SK-N-SH (cell line): Measurements from ENCODE around the gene CLEC11A. TPM values are rescaled to one million over a fixed set of nuclear protein-coding genes. Genes with fewer than 3 reads are reported as not detected.
A peak's percentile ranks its signal among the peaks of the same experiment; 100 is the strongest.

Source experiments
- CTCF ChIA-PET: fragments of 300-600, 350-600 bp; formaldehyde crosslinking; extraction: SDS; loops from one replicate; lab custom pipeline; 2021; lab: Yijun Ruan, JAX
- POLR2A ChIA-PET: fragments of 350-600 bp; sonication (Branson Sonifier 250); formaldehyde crosslinking; extraction: SDS; loops from one replicate; lab custom pipeline; 2020; ENCODE audit warnings: antibody characterized with exemption, inconsistent platforms; lab: Yijun Ruan, JAX
- DNase-seq: peaks from one replicate; pipeline ENCODE4 v3.0.0; 2012
- H2AFZ ChIP-seq: fragments of 200-600 bp; sonication (generic); 2 replicates; pipeline ENCODE4 v1.8.1; 2016; ENCODE audit warnings: antibody characterized with exemption, mild to moderate bottlenecking, low read depth
- H3F3A ChIP-seq: fragments of 200-600 bp; sonication (generic); replicated peaks from 2 replicates; pipeline ENCODE3; 2016; ENCODE audit warnings: antibody characterized with exemption, mild to moderate bottlenecking; ENCODE audit not compliant: insufficient read depth
- H3K27ac ChIP-seq, 2 experiments: fragments of 200-500 bp in 1 of 2; fragments of 200-600 bp in 1 of 2; sonication (Bioruptor generic) in 1 of 2; sonication (generic), shearing (Covaris generic) in 1 of 2; 2 replicates each; pipeline versions ENCODE4 v1.5.1 to v1.6.1; 2014 to 2016; ENCODE audit warnings: low read depth in 2 of 2, inconsistent platforms in 1 of 2, low read length in 1 of 2, mild to moderate bottlenecking in 1 of 2, mixed read lengths in 1 of 2
- H3K27me3 ChIP-seq: fragments of 200-600 bp; sonication (generic), shearing (Covaris generic); 2 replicates; pipeline ENCODE4 v1.6.1; 2016; ENCODE audit warnings: mixed run types; ENCODE audit not compliant: insufficient read depth
- H3K36me3 ChIP-seq, 2 experiments: fragments of 200-500 bp in 1 of 2; fragments of 200-600 bp in 1 of 2; sonication (Bioruptor generic) in 1 of 2; sonication (generic) in 1 of 2; replicated peaks in 1 of 2; 2 replicates each; pipeline versions ENCODE3 to v1.5.1; 2014 to 2016; ENCODE audit warnings: low read length in 1 of 2, mild to moderate bottlenecking in 1 of 2; ENCODE audit not compliant: insufficient read depth in 2 of 2, control insufficient read depth in 1 of 2
- H3K4me1 ChIP-seq, 2 experiments: fragments of 200-500 bp in 1 of 2; fragments of 200-600 bp in 1 of 2; sonication (Bioruptor generic) in 1 of 2; sonication (generic), shearing (Covaris generic) in 1 of 2; 2 replicates each; pipeline versions ENCODE4 v1.5.1 to v1.6.1; 2014 to 2016; ENCODE audit warnings: low read depth in 1 of 2, low read length in 1 of 2, mixed run types in 1 of 2; ENCODE audit not compliant: insufficient read depth in 2 of 2, control insufficient read depth in 1 of 2
- H3K4me2 ChIP-seq: fragments of 200-600 bp; sonication (generic), shearing (Covaris generic); 2 replicates; pipeline ENCODE4 v1.6.1; 2017; ENCODE audit warnings: mixed run types
- H3K4me3 ChIP-seq, 2 experiments: fragments of 200-500 bp in 1 of 2; fragments of 200-600 bp in 1 of 2; sonication (Bioruptor generic) in 1 of 2; sonication (generic), shearing (Covaris generic) in 1 of 2; 2 replicates each; pipeline versions ENCODE4 v1.5.1 to v1.8.1; 2014 to 2016; ENCODE audit warnings: low read depth in 2 of 2, inconsistent platforms in 1 of 2, low read length in 1 of 2, mild to moderate bottlenecking in 1 of 2, mixed read lengths in 1 of 2, moderate library complexity in 1 of 2
- H3K79me2 ChIP-seq: fragments of 200-600 bp; sonication (generic); 2 replicates; pipeline ENCODE4 v1.8.1; 2017; ENCODE audit warnings: mild to moderate bottlenecking; ENCODE audit not compliant: insufficient read depth
- H3K9ac ChIP-seq: fragments of 200-600 bp; sonication (generic); 2 replicates; pipeline ENCODE4 v1.6.1; 2017; ENCODE audit warnings: mixed run types
- H3K9me2 ChIP-seq: fragments of 200-600 bp; sonication (generic); 2 replicates; pipeline ENCODE4 v1.6.1; 2017; ENCODE audit warnings: mixed run types
- H3K9me3 ChIP-seq: fragments of 200-600 bp; sonication (generic); 2 replicates; pipeline ENCODE4 v1.6.1; 2017; ENCODE audit warnings: mixed run types, mild to moderate bottlenecking, moderate library complexity
- H4K20me1 ChIP-seq: fragments of 200-600 bp; sonication (generic); 2 replicates; pipeline ENCODE4 v1.6.1; 2017; ENCODE audit warnings: mild to moderate bottlenecking, mixed run types; ENCODE audit not compliant: insufficient read depth
- CHD2 ChIP-seq: fragments of 150-350 bp; IDR thresholded peaks from 2 replicates; pipeline ENCODE4 v1.6.1; 2018; ENCODE audit warnings: low read length; ENCODE audit not compliant: partially characterized antibody
- JUND ChIP-seq: IDR thresholded peaks from 2 replicates; pipeline ENCODE4 v1.4.0; 2012
- MXI1 ChIP-seq: IDR thresholded peaks from 2 replicates; pipeline ENCODE4 v1.6.1; 2012; ENCODE audit warnings: mild to moderate bottlenecking, low read depth, low read length, improper control_type of control experiment
- POLR2AphosphoS5 ChIP-seq: IDR thresholded peaks from 2 replicates; pipeline ENCODE4 v1.6.1; 2012; ENCODE audit warnings: low read depth, low read length
- RXRA ChIP-seq: IDR thresholded peaks from 2 replicates; pipeline ENCODE4 v1.4.0; 2012; ENCODE audit warnings: low read depth, mild to moderate bottlenecking, borderline replicate concordance
- TEAD4 ChIP-seq: IDR thresholded peaks from 2 replicates; pipeline ENCODE4 v1.4.0; 2012; ENCODE audit warnings: mild to moderate bottlenecking, borderline replicate concordance; ENCODE audit not compliant: insufficient read depth
- WGBS: methylation state at CpG from one replicate; pipeline ENCODE4 v1.1.6; 2017; ENCODE audit warnings: low lambda C conversion rate; 5-methylcytosine and 5-hydroxymethylcytosine counted together
- polyA plus RNA-seq, 3 experiments: library from polyadenylated mRNA; depleted of rRNA; stranded (reverse); fragments of >200 nt; gene quantifications; 2 replicates each; pipeline ENCODE4 v1.2.3, GENCODE V29; 2012
- TF ChIP-seq, protein P1 (sequence below): IDR thresholded peaks from 2 replicates; pipeline ENCODE4 v1.4.0; 2012; ENCODE audit warnings: low read depth, borderline replicate concordance
- TF ChIP-seq, protein P2 (sequence below): fragments of 150-350 bp; IDR thresholded peaks from 2 replicates; pipeline ENCODE4 v1.6.1; 2017; ENCODE audit warnings: antibody characterized with exemption, low read length, low read depth, borderline replicate concordance

Gene CLEC11A
- polyA plus RNA-seq, 1 of the 3 experiments (the other 2 are of a cell fraction), result 4.4 TPM

DNA sequence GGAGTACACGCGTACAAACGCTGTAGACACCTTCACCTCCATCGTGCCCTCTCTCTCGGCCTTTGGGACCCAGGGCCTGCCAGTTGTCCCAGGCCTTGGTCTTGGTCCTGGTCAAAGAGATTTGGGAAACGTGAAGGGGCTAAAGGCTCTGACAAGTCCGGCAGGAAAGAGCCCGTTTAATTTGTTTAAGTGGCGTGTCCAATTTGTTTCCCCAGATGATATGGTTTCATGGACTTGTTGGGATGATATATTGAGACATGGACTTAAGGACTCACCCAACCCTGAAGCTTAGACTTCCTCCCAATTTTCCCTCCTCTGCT is 2.7 kb downstream of the CLEC11A start:
- Histone ChIP-seq H3K4me3 (peak overlapping the region; percentile 57 to 83), H3K27ac (no peak overlapping the region; a peak in 1 of 4 replicates), H3K4me2 (peak overlapping the region; percentile 99), H4K20me1 (no peaks in the 10 kb centered on the region), H3K9ac (peak overlapping the region; percentile 88), H3K27me3 (no peaks in the 10 kb centered on the region), H3K9me3 (no peaks in the 10 kb centered on the region), H3K9me2 (no peaks in the 10 kb centered on the region), H3K4me1 (peaks cover 0 to 21% of the 10 kb centered on the region in 2 experiments; a peak in 2 of 4 replicates), H3K36me3 (no peaks in the 10 kb centered on the region), H2AFZ (no peak overlapping the region), H3F3A (peaks cover 3% of the 10 kb centered on the region), H3K79me2 (peaks cover 13% of the 10 kb centered on the region)
- no peak for TF ChIP-seq MXI1
- TF ChIP-seq RXRA, result no peak
- TF ChIP-seq POLR2AphosphoS5, result no peak
- TF ChIP-seq, protein P1, sequence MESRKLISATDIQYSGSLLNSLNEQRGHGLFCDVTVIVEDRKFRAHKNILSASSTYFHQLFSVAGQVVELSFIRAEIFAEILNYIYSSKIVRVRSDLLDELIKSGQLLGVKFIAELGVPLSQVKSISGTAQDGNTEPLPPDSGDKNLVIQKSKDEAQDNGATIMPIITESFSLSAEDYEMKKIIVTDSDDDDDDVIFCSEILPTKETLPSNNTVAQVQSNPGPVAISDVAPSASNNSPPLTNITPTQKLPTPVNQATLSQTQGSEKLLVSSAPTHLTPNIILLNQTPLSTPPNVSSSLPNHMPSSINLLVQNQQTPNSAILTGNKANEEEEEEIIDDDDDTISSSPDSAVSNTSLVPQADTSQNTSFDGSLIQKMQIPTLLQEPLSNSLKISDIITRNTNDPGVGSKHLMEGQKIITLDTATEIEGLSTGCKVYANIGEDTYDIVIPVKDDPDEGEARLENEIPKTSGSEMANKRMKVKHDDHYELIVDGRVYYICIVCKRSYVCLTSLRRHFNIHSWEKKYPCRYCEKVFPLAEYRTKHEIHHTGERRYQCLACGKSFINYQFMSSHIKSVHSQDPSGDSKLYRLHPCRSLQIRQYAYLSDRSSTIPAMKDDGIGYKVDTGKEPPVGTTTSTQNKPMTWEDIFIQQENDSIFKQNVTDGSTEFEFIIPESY, result no peak
- TF ChIP-seq CHD2, result no peak
- TF ChIP-seq TEAD4, result no peak
- TF ChIP-seq JUND, result no peak
- POLR2A ChIA-PET, result no interaction called here
- CTCF ChIA-PET, result interaction anchor here (4.4 to 6.4 kb wide), 2 partner anchors 21 to 55 kb away, joined by 40 to 113 read pairs; no protein-coding TSS in a partner anchor
- DNase-seq, result no peak
- 53% methylated on average over 9 of the region's 9 CpGs for whole genome bisulfite sequencing

DNA sequence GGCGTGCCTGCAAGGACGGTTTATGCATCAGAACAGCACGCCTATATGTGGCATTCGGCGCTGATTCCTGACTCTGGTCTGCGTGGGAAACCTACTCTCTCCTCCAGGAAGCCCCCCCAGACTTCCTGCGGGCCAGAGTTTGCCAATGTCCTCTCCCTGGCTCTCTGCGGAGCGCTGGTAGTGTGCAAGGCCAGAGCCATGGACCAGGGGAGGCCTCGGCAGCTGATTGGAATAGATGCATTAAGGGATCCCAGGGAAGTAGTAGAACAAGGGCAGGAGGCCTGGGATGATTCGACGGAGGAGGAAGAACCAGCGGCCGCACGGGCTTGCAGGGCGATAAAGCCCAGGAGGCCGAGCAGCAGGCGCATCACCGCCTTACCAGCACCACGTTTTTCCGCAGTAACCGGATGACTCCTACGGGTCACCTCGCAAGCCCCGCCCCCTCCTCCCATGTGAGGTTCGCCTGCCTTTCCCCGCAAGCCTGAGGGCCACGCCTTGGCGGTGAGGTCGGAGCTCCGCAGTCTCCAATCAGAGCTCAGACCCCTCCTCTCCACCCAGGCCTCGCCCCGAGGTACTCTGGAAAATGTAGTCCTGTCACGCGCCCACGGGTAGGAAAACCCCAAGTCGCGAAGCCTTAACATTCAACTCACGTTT is 5.0 kb downstream of the CLEC11A start:
- H3K9ac ChIP-seq, result no peak overlapping the region
- H3K27ac ChIP-seq, result no peak overlapping the region
- H2AFZ ChIP-seq, result no peak overlapping the region
- H3K4me1 ChIP-seq, result peaks cover 0 to 21% of the 10 kb centered on the region in 2 experiments; a peak in 2 of 4 replicates
- H3K4me3 ChIP-seq, result peak overlapping the region in 1 of 2 experiments; percentile 7; a peak in 1 of 4 replicates
- no peaks in the 10 kb centered on the region for H3K9me3 ChIP-seq
- H3K27me3 ChIP-seq, result 0 out of 2 replicates have a peak, but pooled peaks cover 10% of the 10 kb centered on the region
- no peaks in the 10 kb centered on the region for H4K20me1 ChIP-seq
- no peak overlapping the region for H3K4me2 ChIP-seq
- CTCF ChIA-PET, result no interaction called here
- TF ChIP-seq, protein P2, sequence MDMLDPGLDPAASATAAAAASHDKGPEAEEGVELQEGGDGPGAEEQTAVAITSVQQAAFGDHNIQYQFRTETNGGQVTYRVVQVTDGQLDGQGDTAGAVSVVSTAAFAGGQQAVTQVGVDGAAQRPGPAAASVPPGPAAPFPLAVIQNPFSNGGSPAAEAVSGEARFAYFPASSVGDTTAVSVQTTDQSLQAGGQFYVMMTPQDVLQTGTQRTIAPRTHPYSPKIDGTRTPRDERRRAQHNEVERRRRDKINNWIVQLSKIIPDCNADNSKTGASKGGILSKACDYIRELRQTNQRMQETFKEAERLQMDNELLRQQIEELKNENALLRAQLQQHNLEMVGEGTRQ, result no peak
- TF ChIP-seq, all 33 proteins: peak for 0
- POLR2A ChIA-PET, result no interaction called here
- H3K9me2 ChIP-seq, result no peaks in the 10 kb centered on the region
- WGBS, result 59% methylated on average over 30 of the region's 39 CpGs
- peaks cover 13% of the 10 kb centered on the region for H3K79me2 ChIP-seq
- peak; percentile 79 for DNase-seq
- no peaks in the 10 kb centered on the region for H3K36me3 ChIP-seq
- peaks cover 3% of the 10 kb centered on the region for H3F3A ChIP-seq
